ENCODE results near the gene RABGAP1L. TPM values are rescaled to one million over a fixed set of nuclear protein-coding genes. Genes with fewer than 3 reads are reported as not detected.

Gene RABGAP1L
- total RNA-seq, 1 experiment from 2014 or later: 57.4 TPM

- ChIA-PET CTCF (no interaction called here), POLR2A (ENCODE audit: unreplicated experiment) (no interaction called here)
- no peaks in the 10 kb centered on the region; the same call in 1 of the 2 replicates for H3F3A ChIP-seq (ENCODE audit: insufficient read depth, low read depth)
- no peak overlapping the region for H3K4me2 ChIP-seq
- H3K9me3 ChIP-seq (ENCODE audit: insufficient read depth, low read depth): no peaks in the 10 kb centered on the region
- H3K9me2 ChIP-seq (ENCODE audit: insufficient read depth): no peaks in the 10 kb centered on the region
- H3K36me3 ChIP-seq (ENCODE audit: low read depth): no peaks in the 10 kb centered on the region
- DNase-seq: no peak
- H2AFZ ChIP-seq: no peak overlapping the region
- TF ChIP-seq CTCF (conservative IDR thresholded peaks at IDR 0.05): no peak
- TF ChIP-seq EZH2 (IDR thresholded peaks at IDR 0.05; ENCODE audit: low read depth): no peak
- H3K27me3 ChIP-seq (ENCODE audit: insufficient read depth, low read depth): no peaks in the 10 kb centered on the region
- intact Hi-C loops (cut with micrococcal nuclease; ENCODE audit: unreplicated experiment): no loop called here
- H3K27ac ChIP-seq: no peak overlapping the region
- no peaks in the 10 kb centered on the region for H3K79me2 ChIP-seq (ENCODE audit: low read depth)
- H4K20me1 ChIP-seq (ENCODE audit: insufficient read depth): no peaks in the 10 kb centered on the region
- H3K4me1 ChIP-seq (replicated peaks; ENCODE audit: insufficient read depth): no peaks in the 10 kb centered on the region
- H3K4me3 ChIP-seq: no peak overlapping the region
- no TSS peak for BruUV-seq (replicated peaks)
Observed at GRCh38 chr1:174426153-174426552, 266.8 kb downstream of the RABGAP1L start.

- Histone ChIP-seq H3K79me2 (ENCODE audit: low read depth) (no peaks in the 10 kb centered on the region), H3K36me3 (ENCODE audit: low read depth) (no peaks in the 10 kb centered on the region), H3K27me3 (ENCODE audit: insufficient read depth, low read depth) (no peaks in the 10 kb centered on the region), H2AFZ (no peak overlapping the region), H3F3A (ENCODE audit: insufficient read depth, low read depth) (no peaks in the 10 kb centered on the region; the same call in 1 of the 2 replicates), H3K4me2 (no peak overlapping the region), H3K4me3 (no peak overlapping the region), H3K4me1 (replicated peaks; ENCODE audit: insufficient read depth) (no peaks in the 10 kb centered on the region), H3K9me3 (ENCODE audit: insufficient read depth, low read depth) (no peaks in the 10 kb centered on the region), H3K27ac (no peak overlapping the region), H3K9me2 (ENCODE audit: insufficient read depth) (no peaks in the 10 kb centered on the region), H4K20me1 (ENCODE audit: insufficient read depth) (no peaks in the 10 kb centered on the region)
- TF ChIP-seq CTCF (conservative IDR thresholded peaks at IDR 0.05) (no peak), EZH2 (IDR thresholded peaks at IDR 0.05; ENCODE audit: low read depth) (no peak)
- CTCF ChIA-PET: no interaction called here
- DNase-seq: no peak
- intact Hi-C loops (cut with micrococcal nuclease; ENCODE audit: unreplicated experiment): no loop called here
- BruUV-seq (replicated peaks): no TSS peak
- POLR2A ChIA-PET (ENCODE audit: unreplicated experiment): no interaction called here
Observed at GRCh38 chr1:174428033-174428432, 268.7 kb downstream of the RABGAP1L start.

GRCh38 chr1:174428739-174429138 is 269.4 kb downstream of the RABGAP1L start:
- ChIA-PET POLR2A (ENCODE audit: unreplicated experiment) (no interaction called here), CTCF (no interaction called here)
- Histone ChIP-seq H2AFZ (no peak overlapping the region), H3K9me2 (ENCODE audit: insufficient read depth) (no peaks in the 10 kb centered on the region), H3K4me3 (no peak overlapping the region), H4K20me1 (ENCODE audit: insufficient read depth) (no peaks in the 10 kb centered on the region), H3K27ac (no peak overlapping the region), H3F3A (ENCODE audit: insufficient read depth, low read depth) (no peaks in the 10 kb centered on the region; the same call in 1 of the 2 replicates), H3K9me3 (ENCODE audit: insufficient read depth, low read depth) (no peaks in the 10 kb centered on the region), H3K36me3 (ENCODE audit: low read depth) (no peaks in the 10 kb centered on the region), H3K79me2 (ENCODE audit: low read depth) (no peaks in the 10 kb centered on the region), H3K4me1 (replicated peaks; ENCODE audit: insufficient read depth) (no peaks in the 10 kb centered on the region), H3K27me3 (ENCODE audit: insufficient read depth, low read depth) (no peaks in the 10 kb centered on the region), H3K4me2 (no peak overlapping the region)
- intact Hi-C loops (cut with micrococcal nuclease; ENCODE audit: unreplicated experiment): no loop called here
- no peak for DNase-seq
- no peak for TF ChIP-seq CTCF (conservative IDR thresholded peaks at IDR 0.05)
- TF ChIP-seq EZH2 (IDR thresholded peaks at IDR 0.05; ENCODE audit: low read depth): no peak
- no TSS peak for BruUV-seq (replicated peaks)
